Endometrium (tissue), 2 donors: ENCODE results near the gene COLGALT1.
"Not testable (repeated sequence)": the region's sequence is repeated elsewhere in the genome, so short reads cannot be mapped to it uniquely, and the experiment has no call there.

Source experiments
- FAIRE-seq: peaks from 2 replicates; lab custom pipeline; 2012; peaks lifted over from hg19 to GRCh38; lab: Jason Lieb, UNC
- donor health status: control.
- donor health status: control.

Gene COLGALT1

DNA sequence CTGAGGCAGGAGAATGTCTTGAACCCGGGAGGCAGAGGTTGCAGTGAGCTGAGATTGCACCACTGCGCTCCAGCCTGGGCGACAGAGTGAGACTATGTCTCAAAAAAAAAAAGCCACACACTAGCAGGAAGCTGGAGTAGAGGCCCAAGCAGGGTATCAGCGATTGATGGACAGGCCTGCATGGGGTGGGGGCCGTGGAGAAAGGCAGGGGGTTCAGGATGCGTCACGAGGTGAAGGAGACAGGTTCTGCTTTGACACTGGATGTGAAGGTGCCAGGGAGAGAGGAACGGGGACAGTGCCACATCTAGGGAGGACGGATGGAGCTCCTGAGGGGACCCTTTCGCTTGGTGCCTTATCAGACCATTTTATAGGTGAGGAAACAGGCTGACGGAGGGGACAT, 7.1 kb downstream of the COLGALT1 start:
- FAIRE-seq: no peak

DNA sequence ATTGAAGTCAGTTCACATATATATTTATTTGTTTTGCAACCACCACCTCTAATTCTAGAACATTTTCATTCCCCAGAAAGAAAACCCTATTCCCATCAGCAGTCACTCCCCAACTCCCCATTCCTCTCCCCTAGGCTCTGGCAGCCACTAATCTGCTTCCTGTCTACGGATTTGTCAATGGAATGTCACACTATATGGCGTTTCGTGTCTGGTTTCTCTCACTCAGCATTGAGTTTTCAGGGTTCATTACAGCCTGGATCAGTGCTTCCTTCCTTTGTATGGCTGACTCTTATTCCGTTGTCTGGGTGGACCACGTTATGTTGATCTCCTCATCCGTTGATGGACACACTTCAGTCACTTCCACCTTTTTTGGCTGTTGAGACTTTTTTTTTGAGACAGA, 9.3 kb downstream of the COLGALT1 start:
- FAIRE-seq: no peak

DNA sequence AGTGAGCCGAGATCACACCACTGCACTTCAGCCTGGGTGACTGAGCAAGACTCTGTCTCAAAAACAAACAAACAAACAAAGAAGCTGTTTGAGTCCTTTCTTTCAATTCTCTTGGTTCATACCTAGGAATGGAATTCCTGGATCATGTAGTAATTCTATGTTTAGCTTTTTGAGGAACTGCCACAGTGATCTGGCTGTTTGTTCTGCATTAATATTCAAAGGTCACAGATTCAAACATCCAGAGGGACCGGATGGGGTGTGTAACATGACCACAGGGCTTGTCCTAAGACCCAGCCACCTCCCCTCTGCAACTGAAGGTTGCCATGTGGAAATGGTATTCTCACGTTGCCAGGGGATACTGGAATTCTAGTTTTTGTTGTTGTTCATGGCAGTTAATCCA, 10.2 kb downstream of the COLGALT1 start:
- FAIRE-seq: no peak

DNA sequence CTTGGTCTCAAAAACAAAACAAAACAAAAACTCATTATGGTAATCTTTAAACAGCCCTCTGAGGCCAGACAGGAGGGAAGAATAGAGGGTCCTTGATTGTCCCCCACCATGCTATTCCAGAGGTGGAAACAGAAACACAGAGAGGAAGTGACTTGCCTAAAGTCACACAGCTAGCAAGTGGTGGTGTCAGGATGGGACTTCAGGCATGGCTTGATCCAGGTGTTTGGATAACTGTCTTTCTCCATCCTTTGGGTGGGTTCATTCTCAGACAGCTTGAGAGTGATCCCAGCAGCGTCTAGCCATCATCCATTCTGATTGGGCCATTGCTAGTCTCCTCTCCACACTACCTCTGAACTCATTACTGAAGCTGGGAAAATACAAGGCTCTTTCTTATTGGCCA, 12.5 kb downstream of the COLGALT1 start:
- no peak for FAIRE-seq

DNA sequence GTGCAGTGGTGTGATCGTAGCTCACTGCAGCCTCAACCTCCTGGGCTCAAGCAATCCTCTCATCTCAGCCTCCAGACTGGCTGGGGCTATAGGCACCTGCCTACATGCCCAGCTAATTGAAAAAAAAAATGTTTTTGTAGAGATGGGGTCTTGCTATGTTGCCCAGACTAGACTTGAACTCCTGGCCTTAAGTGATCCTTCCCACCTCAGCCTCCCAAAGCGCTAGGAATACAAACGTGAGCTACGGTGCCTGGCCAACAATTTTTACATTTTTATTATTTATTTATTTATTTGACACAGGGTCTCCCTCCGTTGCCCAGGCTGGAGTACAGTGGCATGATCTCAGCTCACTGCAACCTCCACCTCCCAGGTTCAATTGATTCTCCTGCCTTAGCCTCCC, 14.8 kb downstream of the COLGALT1 start:
- not testable (repeated sequence) for FAIRE-seq

DNA sequence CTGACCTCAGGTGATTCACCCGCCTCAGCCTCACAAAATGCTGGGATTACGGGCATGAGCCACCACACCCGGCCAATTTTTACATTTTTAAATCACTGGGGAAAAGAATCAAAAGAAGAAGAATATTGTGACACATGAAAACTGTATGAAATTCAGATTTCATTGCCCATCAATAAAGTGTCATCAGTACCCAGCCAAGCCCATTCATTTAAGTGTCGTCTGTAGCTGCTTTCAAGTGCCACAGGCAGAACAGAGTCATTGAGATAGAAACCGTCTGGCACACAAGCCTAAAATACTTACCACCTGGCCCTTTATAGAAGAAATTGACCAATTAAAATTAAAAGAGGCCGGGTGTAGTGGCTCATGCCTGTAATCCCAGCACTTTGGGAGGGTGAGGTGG, 15.3 kb downstream of the COLGALT1 start:
- no peak for FAIRE-seq

DNA sequence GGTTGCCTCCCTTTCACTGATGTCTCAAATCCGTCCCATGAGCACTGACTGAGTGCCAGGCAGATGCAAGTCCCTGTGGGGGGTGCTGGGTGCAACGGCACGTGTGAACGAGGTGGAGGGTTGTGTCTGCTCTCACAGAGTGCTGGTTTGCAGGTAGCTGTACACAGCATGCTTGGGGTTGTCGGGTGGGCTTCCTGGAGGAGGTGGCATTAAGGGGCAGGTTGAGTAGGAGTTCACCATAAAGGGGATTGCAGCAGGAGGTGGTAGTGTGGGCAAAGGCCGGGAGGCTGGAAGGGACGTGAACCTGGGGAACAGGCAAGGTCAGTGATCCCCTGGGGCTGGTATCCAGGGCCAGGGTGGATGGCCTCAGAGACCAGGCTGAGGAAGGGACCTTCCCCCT, 17.2 kb downstream of the COLGALT1 start:
- no peak for FAIRE-seq

DNA sequence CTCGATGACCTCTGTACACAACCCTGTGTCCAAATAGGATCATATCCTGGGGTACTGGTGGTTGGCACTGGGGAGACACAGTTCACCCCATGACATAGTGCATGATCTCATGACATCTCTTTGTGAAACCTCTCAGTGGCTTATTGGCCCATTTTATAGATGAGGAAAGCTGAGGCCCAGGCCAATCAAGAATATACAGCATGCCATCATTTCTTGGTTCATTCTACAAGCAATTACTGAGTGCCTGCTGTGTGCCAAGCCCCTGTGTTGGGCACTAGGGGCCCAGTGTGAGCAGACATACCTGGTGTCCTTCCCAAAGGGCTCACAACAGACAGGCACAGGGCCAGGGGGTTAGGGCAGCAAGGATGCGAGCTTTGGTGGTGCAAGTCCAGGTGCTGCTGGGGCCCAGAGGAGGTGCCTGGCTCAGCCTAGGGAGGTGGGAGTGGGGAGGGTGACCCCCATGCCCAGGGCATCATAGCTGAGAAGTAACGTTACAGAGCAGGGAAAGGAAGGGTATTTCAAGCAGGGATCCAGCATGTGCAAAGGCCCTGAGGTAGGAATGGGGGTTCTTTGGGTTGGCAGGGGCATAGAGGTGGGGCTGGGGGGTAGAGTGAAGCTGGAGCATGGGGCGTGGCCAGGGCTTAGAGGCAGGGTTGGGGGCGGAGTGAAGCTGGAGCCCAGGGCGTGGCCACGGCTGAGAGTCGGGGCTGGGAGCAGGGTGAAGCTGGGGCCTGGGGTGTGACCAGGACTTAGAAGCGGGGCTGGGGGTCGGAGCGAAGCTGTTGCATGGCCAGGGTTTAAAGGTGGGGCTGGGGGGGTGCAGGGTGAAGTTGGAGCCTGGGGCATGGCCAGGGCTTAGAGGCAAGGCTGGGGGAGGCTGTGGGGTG, 20.7 kb downstream of the COLGALT1 start:
- no peak for FAIRE-seq

DNA sequence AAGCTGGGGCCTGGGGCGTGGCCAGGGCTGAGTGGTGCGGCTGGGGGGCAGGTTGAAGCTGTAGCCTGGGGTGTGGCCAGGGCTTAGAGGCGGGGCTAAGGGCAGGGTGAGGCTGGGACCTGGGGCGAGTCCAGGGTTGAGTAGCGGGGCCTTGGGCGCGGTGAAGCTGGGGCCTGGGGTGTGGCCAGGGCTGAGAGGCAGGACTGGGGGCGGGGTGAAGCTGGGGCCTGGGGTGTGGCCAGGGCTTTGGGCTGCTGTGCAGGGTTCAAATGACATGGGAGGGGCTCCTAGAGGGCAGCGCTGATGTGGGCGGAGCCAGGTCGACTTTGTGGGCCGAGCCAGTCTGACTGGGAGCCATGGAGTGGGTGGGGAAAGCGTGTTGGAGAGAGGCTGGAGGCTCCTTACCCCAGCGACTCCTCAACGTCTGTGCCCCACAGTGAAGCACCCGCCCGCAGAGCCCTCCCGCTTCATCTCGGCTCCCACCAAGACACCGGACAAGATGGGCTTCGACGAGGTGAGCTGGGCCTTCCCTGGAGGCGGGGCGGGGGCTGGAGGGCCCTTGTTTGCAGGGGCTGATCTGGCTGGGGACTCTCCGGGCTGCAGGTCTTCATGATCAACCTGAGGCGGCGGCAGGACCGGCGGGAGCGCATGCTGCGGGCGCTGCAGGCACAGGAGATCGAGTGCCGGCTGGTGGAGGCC, 21.5 kb downstream of the COLGALT1 start:
- no peak for FAIRE-seq

DNA sequence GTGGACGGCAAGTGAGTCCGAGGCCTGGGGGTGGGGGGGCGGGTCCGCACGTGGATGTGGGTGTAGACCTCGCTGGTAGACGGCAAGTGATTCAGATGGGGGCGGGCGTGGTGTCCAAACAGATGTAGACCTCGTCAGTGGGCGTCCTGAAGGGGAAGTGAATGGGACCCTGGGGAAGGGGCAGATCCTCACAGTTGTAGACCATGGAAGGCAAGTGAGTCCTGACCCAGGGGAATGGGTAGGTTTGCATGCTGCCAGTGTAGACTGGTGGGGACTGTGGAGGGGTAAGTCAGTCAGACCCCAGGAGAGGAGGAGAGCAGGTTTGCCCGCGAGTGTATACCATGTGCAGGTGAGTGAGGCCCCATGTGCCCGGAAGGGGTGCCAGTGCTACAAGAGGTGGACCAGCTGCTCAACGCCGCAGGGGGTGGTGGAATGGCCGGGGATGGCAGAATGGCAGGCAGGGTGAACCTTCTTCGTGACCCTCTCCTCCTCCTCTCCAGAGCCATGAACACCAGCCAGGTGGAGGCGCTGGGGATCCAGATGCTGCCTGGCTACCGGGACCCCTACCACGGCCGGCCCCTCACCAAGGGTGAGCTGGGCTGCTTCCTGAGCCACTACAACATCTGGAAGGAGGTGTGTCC, 22.1 kb downstream of the COLGALT1 start:
- FAIRE-seq: no peak

DNA sequence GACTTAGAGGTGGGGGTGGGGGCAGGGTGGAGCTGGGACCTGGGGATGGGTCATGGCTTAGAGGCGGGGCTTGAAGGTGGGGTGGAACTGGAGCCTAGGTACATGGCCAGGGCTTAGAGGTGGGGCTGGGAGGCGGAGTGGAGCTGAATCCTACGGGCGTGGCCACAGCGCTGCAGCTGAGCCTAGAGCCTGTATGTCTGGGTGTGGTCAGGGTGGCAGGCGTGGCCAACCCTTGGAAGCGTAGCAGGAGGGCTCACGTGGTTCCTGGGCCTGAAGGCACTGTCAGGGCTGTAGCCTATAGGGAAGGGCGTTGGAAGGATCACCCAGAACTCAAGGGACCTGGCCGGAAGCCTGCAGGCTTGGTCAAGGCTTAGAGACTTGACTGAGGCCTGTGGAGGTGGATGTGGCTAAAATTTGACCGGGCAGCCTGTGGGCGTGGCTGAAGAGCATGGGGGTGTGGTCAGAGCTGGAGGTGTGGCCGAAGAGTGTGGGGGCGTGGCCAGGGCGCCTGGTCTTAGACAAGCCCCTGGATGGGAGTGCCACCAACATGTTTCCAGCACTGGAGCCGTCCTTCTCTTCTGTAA, 24.3 kb downstream of the COLGALT1 start:
- no peak for FAIRE-seq

DNA sequence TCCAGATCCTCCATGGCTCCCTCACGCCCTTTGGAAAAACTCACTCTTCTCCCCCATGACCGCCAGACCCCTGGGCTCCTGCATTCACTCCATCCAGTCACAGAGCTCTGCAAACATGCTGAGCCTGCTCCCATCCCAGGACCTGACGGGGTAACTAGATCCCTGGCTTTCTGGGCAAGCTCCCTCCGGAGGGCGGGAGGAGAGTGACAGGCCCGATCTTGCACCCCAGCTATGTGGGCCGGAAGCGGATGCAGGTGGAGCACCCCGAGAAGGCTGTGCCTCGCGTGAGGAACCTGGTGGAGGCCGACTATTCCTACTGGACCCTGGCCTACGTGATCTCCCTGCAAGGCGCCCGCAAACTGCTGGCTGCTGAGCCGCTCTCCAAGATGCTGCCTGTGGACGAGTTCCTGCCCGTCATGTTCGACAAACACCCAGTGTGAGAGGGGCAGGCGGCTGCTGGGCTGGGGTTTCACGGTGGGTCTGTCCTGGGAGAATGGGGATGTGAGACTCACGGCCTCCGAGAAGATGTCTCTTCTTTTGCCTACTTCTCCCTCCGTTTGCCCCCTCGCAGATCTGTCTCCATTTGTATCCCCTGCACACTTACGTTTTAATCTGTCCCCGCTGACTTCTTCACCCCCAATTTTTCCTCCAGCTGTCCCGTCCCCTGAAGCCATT, 25.2 kb downstream of the COLGALT1 start:
- no peak for FAIRE-seq

DNA sequence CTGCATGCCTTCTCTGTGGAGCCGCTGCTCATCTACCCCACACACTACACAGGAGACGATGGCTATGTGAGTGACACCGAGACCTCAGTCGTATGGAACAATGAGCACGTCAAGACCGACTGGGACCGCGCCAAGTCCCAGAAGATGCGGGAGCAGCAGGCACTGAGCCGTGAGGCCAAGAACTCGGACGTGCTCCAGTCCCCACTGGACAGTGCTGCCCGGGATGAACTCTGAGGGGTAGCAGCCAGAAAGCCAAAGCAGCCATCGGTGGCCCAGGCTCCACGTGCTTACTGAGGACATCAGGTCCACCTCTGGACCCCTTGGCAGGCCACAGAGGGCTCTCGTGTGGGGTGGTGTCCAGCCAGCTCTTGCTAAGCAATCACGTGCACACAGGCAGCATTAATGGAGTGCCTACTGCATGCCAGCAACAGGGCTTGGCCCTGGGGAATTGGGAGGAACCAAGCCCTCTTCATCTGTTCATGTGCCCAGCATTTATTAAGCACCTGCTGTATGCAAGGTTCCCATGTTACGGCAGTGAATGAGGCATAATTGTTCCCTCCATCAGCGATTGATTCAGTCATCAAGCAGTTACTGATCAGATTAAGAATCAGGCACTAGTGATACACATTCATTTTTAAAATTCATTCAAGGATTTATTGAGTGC, 25.9 kb downstream of the COLGALT1 start:
- no peak for FAIRE-seq

DNA sequence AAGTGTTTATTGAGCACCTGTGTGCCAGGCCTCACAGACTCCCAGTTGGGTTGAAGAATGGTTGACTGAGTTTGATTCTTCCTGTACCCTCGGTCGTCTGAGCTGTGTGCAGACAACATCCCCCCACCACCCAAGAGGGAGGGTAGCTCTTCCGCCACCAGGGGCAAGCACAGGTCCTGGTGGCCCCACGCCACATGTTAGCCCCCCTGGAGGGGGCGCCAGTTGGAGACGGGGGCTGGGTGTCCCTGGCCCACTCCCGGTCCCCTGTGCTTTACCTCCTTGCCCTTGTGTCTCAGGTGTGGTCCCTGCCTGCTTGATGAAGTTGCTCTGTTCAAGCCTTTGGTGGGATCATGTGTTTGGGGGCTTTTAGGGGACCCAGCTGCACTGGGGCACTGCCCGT, 27.2 kb downstream of the COLGALT1 start:
- no peak for FAIRE-seq

DNA sequence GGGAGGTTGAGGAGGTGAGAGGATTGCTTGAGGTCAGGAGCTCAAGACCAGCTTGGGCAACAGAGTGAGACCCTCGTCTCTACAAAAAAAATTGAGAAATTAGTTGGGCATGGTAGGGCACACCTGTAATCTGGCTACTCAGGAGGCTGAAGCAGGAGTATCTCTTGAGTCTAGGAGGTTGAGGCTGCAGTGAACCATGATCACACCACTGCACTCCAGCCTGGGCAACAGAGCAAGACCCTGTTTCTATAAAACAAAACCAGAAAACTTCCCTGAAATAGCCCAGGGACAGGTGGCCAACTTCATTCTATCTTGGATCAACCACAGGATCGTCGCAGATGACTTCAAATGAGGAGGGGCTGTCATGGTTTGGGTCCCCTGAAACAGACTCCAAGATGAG, 28.7 kb downstream of the COLGALT1 start:
- no peak for FAIRE-seq

DNA sequence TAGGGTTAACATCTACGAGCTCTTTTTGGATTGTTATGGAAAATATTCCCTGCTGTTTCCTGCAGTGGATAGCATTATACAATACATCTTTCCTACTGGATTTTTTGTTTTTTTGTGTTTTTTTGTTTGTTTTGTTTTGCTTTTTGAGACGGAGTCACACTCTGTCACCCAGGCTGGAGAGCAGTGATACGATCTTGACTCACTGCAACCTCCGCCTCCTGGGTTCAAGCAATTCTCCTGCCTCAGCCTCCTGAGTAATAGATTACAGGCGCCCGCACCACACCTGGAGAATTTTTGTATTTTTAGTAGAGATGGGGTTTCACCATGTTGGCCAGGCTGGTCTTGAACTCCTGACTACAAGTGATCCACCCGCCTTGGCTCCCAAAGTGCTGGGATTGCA, 29.9 kb downstream of the COLGALT1 start:
- not testable (repeated sequence) for FAIRE-seq

DNA sequence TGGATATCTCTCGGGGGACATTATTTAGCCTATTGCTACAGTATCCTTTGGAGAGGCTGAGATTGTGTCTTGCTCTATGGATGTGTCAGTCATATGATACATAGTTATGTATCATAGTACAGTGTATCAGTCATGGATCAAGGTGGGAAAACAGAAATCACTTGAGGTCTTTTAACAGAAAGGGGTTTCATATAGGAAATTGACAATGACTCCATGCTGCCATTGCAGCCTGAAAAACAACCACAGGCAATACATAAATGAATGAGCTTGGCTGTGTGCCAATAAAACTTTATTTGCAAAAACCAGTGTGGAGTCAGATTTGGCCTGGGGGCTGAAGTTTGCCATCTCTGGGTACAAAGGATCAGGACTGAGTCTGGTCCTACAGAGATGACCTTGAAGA, 35.4 kb downstream of the COLGALT1 start:
- FAIRE-seq: no peak

DNA sequence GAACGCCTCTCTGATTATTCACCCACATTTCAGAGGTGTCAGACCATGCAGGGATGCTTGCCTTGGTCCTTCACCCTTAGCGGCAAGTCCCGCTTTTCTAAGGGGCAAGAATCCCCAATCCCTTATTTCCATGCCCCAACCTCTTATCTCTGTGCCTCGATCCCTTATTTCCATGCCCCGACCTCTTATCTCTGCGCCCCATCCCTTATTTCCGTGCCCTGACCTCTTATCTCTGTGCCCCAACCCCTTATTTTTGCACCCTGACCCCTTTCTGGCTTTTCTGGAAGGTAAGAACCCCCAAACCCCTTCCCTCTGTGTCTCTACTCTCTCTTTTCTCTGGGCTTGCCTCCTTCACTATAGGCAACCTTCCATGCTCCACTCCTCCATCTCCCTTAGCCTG, 38.8 kb downstream of the COLGALT1 start:
- not testable (repeated sequence) for FAIRE-seq

DNA sequence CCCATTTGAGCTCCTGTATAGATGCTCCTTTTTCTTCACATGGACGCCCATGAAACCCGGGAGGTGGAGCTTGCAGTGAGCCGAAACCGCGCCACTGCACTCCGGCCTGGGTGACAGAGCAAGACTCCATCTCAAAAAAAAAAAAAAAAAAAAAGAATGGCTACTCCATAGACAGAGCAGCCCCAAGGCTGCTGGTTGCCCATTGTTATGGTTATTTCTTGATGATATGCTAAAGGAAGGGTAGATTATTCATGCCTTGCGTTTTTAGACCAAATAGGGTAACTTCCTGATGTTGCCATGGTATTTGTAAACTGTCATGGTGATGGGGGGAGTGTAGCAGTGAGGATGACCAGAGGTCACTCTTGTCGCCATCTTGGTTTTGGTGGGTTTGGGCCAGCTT, 42.6 kb downstream of the COLGALT1 start:
- FAIRE-seq: not testable (repeated sequence)

DNA sequence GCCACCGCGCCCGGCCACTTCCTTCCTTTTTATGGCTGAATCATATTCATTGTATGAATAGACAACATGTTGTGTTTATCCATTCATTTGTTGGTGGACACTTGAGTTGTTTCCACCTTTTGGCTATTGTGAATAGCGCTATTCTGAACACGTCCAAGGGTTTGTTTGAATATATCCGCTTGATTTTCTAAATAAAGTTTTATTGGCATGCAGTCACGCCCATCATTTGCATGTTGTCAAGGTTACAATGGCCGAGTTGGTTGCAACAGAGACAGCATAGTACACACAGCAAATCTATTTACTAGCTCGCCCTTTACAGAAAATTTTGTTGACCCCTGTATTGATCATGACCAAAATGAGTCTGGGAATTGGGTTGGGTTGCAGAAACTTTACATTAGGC, 43.5 kb downstream of the COLGALT1 start:
- no peak for FAIRE-seq

DNA sequence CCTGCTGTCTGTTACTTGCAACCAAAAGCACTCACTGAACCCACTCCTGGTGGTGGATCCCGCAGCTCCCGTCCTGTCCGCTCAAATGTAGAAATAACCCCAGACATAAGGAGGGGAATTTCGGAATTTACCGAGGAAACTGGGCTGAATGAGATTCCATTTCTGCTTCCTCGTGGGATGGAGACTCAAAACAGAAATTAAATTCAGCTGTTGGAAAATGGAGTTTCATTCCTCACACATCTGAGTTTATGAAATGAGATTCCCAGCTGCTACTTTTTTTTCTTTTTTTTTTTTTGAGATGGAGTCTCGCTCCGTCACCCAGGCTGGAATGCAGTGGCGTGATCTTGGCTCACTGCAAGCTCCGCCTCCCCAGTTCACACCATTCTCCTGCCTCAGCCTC, 44.3 kb downstream of the COLGALT1 start:
- no peak for FAIRE-seq

DNA sequence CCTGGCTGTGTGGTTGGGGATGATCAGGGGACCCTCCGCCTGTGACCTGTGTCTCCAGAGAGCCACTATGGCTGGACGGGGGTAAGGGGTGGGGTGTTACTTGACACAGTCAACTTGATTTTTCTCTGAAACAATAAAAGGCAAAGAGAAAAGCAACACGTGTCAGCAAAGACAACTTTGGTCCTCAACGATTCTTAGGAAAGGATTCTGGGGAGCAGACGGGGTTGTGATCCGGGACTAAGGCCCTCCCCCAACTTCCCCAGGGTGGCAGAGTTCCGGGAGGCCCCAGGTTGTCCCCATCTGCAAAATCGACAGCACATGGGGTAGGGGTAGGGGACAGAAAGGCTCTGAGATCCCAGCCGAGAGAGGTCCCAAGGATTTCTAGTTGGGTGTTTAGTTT, 46.2 kb downstream of the COLGALT1 start:
- no peak for FAIRE-seq
